GM21717 (cell line): ENCODE measurements around the gene PRDX3.
"Not testable (repeated sequence)": the region's sequence is repeated elsewhere in the genome, so short reads cannot be mapped to it uniquely, and the experiment has no call there.

Experiments used
- ATAC-seq: cut with Tn5 transposase; IDR thresholded peaks from one replicate; pipeline ENCODE4 v1.9.1; 2021; ENCODE audit warnings: mild to moderate bottlenecking, moderate library complexity; ENCODE audit not compliant: unreplicated experiment

The PRDX3 gene

DNA sequence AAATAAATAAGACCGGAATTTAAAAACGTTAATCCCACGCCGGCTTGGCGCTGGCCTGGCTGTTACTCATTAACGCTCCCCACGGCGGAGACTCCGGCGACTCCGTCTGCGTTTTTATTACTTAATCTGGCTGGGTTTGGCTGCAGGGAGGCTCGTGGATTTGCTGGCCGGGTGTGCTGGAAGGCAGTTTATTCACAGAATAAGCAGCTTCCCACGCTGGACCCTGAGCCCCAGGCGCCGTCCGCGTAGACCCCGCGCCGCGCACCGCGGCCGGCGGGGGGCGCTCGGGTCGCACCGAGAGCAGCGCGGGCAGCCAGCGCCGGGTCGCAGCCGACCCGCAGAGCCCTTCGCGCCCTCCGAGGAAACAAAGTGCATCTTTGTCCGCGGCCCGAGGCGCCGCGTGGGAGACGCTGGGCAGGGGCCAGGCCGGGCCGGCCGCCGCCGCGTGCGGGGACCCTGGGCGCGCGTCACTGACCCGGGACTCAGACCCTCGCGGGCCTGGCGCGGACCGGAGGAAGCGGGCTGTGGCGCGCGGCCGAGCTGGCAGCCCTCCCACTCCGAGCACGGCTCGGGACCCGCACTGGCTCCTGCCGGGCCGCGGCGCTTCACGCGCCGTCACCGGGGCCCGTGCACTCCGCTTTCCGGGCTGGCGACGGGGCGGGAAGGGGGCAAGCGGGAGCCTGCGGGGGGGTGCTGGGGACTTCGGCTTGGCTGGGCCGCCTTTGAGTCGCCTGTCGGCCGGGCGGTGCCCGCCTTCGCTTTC lies 28.2 kb upstream of the PRDX3 start:
- ATAC-seq = peak; percentile 49

DNA sequence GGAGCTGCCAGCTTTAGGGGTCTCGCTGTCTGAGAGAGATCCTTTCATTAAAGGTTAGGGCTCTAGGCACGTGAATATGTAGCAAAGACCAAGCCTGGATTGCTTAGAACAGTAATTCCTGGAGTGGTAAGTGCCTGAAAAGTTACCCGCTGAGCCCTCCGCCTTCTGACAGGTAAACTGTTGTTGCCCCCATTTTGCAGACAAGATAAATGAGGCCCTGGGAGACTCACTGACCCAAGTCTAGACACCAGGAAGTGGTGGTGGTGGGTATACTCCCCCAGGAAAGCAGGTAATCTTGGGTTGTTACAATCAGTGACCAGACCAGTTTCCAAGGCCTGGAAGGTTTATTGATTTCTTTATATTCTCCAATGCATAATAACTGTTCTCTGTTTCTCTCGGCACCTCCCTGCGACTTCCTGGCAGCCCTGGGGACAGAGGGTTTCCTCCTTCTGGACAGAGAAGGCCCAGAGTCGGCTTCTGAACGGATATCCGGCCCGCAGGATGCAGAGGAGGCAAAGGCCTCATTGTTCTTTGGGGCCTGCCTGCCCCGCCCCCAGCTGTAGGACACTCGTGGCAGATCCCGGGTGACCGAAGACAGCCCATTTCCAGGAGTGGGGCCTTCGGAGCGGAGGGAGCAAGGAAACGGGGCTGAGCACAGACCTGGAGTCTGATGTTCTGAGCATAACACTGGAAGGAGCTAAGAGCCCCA lies 27.4 kb upstream of the PRDX3 start:
- ATAC-seq = peak; percentile 25

DNA sequence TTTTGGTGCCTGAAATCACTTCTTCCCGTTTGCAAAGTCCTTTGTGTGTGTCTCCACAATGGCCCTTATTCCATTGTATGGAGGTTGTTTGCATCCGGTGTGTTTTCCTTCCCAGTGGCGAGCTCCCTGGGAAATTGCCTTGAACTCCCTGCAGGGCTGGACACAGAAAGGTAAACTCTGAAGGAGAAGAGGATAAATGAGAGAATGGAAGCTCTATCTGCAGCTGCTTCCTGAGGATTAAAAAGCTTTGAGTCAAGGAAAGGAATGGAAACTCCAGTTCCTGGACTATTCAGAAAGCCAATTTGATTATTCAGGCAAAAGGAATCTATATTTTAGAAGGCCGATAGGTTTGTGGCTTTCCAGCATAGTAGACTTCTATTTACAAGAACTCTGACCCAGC lies 24.4 kb upstream of the PRDX3 start:
- no peak for ATAC-seq

DNA sequence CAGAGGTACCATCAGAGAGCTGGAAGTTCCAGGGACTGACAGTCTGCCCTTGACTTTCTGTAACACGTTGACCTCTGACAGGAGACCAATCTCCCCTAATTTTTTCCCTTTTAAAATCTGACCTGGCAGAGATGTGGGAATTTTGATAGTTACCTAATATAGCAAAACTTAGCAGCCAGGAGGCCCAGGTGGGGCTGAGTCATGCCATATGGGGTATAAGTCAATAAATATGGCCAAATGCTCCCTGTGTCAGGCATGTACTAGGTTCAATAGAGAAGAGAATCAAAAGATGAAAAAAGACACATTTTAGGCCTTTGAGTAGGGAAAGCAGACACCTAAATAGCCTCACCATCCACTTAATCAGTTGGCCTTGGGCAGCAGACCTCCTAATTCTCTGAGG lies 22.6 kb upstream of the PRDX3 start:
- no peak for ATAC-seq

DNA sequence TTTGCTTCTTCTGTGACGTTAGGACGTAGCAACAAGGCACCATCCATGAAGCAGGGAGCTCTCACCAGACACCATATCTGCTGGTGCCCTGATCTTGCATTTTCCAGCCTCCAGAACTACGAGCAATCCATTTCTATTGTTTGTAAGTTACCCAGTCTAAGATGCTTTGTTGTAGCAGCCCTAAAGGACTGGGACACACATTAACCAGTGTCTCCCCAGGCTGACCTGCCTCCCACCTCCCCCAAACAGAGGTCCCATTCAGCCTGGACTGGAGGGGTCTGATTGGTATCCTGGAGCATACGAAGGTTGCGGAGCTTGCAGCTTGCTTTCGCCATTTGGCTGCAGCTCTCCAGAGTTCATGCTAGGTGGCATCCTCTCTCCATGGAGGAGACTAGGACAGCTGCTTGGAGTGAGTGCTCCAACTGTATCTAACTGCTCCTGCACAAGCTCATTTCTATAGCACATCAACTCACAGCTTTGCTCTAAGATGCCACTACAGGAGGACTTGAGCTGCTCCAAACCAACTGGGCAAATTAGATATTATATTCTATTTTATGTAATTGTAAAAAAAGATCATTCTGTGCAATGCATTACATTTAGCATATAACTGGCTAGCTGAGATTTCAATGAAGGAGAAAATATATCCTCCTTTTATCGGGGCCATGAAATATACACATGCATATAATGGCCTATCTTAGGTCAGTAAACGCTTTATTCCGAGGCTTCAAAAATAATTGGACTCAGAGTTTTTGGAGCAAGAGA lies 20.8 kb upstream of the PRDX3 start:
- no peak for ATAC-seq

DNA sequence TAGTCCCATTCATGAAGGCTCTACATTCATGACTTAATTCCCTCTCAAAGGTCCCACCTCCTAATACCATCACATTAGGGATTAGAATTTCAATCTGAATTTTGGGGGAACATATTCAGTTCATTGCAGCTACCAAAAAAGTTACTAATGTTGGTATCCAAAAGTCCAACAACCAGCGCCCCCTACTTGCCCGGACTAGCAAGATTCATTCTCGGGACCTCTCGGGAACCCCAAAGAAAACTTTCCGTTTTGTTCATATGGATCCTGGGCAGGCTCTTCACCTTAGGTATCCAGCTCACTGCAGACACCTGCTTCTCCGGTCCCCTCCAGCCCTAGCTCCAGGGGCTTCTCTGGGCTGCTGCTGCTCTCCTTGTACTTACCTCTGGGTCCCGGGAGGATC lies 19.8 kb upstream of the PRDX3 start:
- no peak for ATAC-seq

DNA sequence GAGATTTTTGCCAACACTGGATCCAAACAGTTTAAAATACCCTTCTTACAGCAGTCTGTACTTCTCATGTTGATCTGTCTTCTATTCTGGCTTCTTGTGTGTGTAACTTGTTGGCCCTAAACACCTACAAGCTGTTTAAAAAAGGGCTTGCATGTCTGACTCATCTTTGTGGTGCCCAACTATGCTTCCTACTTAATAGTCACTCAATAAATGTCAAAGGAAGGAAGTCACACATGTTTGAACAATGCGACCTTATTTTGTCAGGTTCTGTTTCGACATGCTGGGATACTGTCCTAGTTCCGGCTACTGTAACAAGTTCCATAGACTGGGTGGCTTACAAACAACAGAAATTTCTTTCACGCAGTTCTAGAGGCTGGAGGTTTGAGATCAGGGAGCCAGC lies 19.3 kb upstream of the PRDX3 start:
- ATAC-seq = no peak

DNA sequence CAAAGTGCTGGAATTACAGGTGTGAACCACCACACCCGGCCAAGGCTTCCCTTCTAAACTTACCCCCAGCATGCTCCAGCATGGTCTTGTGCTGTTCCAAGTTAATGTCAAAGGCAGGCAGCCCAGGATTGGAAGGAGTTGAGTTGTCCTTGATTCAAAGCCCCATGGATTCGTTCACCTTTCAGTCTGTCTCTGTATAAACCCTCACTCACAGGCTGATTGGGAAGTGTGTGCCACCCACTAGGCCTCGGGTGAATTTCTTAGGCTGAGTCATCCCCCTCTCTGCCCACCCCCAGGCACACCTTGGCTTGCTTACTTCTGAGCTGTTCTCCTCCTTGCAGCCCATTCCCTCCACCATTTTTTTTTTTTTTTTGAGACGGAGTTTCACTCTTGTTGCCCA lies 13.3 kb upstream of the PRDX3 start:
- ATAC-seq = no peak

DNA sequence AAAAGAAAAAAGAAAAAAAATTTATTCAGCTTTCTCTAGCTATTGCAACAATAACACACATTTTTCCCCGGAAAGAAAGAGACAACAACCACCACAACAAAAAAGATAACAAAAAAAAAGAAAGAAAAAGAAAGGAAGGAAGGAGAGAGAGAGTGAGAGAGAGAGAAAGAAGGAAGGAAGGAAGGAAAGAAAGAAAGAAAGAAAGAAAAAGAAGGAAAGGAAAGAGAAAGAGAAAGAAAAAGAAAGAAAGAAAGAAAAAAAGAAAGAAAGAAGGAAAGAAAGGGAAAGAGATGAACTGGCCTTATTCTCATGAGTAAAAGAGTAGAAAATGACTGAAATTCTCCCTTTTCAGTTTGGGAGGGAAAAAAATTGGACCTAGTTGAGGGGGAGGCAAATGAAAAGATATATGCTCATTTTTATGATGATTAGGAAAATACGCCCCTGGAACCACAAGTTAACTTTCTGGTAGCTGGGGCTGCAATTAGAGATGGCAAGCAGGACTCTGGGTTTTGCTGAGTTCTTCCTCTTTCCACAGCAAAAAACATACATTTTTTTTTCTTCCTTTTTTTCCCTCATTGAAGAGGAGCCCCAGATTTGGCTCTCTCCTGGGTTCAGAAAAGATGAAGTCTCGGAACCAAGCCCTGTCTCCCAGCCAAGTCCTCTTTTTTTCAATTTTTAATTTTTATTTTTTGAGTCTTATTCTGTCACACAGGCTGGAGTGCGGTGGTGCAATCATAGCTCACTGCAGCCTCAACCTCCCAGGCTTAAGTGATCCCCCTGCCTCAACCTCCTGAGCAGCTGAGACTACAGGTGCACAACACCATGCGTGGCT lies 12.6 kb upstream of the PRDX3 start:
- ATAC-seq = no peak

DNA sequence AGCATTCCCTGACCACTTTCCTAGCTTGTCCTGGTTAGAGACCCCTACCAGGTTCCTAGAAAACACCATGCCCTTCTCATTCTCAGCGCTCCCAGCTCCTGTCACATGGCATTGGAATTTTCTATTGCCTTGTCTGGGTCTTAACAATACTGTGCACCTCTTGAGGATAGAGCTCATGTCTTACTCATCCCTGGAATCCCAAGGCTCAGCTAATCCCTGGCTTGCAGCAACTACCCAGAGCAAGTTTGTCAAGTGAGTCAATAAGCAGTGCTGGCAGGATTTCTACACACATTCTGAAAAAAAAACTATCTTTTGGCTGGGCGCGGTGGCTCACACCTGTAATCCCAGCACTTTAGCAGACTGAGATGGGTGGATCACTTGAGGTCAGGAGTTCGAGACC lies 11.7 kb upstream of the PRDX3 start:
- ATAC-seq = no peak

DNA sequence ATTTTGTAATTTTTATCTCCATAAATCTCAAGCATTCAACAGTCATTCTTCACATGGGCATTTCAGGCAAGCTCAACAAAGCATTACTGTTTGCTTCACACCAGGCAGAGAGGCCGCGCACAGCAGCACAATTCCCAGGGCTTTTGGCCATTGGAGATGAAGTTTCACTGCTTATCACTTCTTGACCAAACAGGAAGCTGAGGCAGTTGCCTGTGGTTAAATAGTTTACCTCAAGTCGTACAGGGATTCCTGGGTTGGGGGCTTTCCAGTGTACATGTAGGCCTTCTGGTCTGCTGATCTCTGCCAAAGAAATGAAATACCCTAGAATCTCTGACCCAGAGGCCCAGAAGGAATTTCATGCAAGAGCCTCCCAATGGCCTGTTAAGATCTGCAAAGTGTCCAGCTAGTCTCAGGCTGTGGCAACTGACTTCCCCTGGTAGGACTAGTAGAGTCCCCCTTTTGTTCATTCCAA lies 11.2 kb upstream of the PRDX3 start:
- ATAC-seq = no peak

DNA sequence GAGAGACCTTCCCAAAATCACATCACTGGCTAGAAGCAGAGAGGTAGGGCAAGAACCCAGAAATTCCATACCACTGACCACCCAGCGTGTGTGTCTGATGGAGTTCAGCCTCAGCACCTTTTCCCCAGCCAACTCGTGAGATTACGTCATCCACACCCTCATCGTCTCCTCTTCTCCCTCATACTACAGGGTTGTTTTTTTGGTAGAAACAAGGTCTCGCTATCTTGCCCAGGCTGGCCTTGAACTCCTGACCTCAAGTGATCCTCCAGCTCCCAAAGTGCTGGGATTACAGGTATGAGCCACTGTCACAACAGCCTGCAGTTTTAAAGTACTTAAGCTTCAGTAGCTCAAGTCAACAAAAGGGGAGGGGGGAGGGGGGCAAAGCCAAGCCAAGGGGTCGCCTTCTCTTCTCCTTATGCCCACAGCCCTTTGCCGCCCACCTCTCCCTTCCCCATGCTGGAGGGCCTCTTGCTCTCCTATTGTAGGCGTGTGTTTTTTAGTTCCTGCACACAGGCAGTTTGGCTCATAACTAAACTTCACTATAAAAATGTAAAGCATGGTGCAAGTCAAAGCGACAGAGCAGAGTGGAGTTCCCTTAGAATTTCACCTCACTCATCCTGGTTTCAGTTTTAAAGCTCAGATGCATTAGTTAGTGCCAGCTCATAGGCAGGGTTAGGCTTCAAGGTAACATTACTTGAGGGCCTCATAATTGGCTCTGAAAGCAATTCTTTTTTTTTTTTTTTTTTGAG lies 5.2 kb upstream of the PRDX3 start:
- no peak for ATAC-seq

DNA sequence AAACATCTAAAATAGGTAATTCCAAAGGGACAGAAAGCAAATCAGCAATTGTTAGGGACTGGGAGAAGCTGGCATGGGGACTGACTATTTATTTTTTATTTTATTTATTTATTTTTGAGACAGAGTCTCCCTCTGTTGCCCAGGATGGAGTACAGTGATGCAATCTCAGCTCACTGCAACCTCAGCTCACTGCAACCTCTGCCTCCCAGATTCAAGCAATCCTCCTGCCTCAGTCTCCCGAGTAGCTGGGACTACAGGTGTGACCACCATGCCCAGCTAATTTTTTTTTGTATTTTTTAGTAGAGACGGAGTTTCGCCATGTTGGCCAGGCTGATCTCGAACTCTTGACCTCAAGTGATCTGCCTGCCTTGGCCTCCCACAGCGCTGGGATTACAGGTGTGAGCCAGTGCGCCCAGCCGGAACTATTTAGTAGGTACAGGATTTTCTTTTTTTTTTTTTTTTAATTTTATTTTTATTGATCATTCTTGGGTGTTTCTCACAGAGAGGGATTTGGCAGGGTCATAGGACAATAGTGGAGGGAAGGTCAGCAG lies 2.3 kb upstream of the PRDX3 start:
- not testable (repeated sequence) for ATAC-seq

DNA sequence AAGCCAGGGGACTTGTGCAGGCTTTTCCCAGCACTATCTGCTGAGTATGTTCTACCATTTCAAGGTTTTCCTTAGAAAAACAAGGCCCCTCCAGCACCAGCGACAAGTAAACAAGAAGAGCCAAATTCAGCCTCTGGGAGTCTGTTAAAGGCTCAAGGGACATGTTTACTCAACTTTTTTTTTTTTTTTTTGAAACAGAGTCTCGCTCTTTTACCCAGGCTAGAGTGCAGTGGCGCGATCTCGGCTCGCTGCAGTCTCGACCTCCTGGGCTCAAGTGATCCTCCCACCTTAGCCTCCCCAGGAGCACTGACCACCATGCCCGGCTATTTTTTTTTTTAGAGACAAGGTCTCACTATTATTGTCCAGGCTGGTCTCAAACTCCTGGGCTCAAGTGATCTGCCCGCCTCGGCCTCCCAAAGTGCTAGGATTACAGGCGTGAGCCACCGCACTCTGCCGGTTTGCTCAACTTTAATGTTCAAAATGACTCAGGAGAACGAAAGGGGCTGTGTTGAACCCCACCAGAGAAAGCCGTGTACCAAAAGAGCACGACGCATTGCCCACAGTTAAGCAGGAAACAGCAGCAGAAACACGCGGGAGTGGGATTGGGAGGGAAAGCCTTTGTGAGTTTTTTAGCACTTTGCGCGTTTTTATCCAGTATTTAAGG lies 772 bp downstream of the PRDX3 start:
- ATAC-seq = peak; percentile 17

DNA sequence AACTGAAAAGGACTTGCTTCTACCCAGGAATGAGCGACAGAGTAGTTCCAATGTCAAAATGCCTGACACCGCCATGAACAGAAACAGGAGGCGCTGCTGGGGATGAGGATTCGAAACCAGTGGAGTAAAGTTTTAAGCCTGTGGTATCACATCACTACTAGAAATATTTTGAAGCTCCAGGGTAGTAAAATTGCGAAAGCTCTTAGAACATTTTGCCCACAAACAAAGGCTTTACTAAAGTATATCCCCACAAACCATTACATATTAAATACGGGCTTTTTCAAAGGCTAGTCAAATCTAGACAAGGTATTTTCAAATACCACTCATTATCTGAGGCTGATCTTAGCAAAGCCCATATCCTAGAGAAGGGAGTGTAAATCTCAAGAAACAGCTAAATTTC lies 2.4 kb downstream of the PRDX3 start:
- no peak for ATAC-seq

DNA sequence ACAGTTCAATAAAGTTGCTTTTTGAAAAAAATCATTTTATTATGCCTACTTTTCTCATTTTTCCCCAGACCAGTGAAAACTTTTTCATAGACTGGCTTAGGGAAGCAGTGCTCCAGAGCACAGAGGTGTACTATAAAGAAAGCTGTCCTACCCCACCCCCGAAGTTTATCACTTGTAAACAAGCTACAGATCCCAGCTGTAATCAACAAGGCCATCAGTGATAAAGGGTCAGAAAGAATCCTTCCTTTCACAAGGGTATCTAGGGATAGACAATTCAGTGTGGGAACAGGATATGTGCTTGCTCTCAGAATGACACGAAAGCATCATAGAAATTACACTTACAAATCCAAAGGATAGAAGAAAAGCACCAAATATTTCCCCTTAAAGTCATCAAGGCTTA lies 4.5 kb downstream of the PRDX3 start:
- ATAC-seq = no peak

DNA sequence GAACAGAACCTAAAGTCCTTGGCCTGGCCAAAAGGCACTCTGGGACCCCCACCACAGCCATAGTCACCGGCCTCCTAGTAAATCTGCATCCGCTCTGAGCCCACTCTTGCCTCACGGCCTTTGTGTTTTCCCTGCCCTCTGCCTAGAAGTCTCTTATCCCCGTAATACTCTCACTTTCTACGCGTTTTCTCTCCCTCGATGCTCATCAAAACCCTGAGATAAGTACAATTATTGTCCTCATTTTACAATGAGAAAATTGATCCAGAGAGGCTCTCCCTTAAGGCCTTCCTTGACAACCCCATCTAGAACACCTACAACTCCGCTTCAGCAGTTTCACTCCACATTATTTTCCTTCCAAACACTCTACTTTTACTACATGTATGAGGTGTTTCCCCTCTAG lies 11.6 kb downstream of the PRDX3 start:
- no peak for ATAC-seq

DNA sequence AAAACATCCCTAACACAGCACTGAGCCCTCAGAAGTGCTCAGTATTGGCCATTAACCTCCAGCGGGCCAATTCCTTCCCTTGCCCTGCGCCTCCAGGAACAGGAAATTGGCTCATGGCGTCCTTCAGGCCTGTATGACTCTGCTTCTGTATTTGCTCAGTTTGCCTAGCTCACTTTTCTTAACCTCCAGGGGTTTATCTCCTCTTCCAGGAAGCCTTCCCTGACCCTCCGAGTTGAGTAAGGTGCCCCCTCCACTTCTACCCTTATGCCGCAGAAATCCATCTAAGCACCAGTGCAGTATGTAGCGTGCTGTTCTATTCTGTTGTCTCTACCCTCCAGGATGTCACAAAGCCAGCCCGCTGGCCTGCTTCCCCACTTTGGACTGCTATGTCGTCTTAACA lies 12.0 kb downstream of the PRDX3 start:
- ATAC-seq = no peak

DNA sequence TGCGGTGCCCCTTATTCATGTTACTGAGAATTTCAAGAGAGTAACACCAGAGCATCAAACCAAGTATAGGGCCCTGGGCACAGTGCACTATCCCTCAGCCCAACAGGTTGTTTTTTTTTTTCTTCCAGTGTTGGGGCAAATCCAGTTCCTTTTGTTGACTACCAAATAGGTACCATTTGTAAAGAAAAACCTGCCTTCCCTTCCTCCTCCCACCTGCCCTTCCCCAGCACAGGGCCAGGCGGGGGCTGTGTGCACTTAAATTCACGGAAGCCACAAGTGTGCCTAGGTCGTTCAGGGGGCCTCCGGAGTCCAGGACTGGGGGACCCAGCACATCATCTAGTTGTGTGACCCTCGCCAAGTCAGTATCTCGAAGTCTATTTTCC lies 12.5 kb downstream of the PRDX3 start:
- ATAC-seq = no peak
